ENCODE results near the gene ACTN3.
A peak's percentile ranks its signal among the peaks of the same experiment; 100 is the strongest.
"Not testable (repeated sequence)": the region's sequence is repeated elsewhere in the genome, so short reads cannot be mapped to it uniquely, and the experiment has no call there.

Gene ACTN3

DNA sequence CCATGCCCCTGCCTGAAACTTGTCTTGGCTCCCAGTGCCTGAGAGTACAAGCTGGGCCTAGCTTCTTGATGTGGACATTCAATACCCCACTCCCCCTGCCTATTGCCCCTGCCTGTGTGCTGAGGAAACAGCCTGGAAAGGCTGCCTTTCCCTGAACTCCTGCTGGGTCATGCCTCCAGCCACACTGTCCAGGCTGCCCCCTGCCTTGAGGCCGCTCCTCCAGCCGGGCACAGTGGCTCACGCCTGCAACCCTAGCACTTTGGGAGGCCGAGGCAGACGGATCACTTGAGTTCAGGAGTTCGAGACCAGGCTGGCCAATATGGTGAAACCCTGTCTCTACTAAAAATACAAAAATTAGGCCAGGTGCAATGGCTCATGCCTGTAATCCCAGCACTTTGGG lies 56.4 kb downstream of the ACTN3 start:
- no peak for DNase-seq

DNA sequence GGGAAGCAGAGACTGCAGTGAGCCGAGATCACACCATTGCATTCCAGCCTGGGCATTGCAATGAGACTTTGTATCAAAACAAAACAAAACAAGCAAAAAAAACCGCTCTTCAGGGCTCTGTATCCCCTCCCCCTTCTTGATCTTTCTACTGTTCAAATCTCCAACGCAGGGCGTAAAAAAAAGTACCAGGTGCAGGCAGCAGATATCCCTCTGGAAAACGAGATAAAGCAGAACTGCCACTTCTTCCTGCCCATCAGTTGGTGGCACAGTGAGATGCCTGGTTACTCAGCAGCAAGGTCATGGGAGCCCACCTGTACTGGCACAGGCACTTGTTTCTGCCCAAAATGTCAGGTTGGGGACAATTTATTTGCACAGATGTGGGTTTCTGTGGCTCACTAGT lies 57.5 kb downstream of the ACTN3 start:
- no peak for DNase-seq

DNA sequence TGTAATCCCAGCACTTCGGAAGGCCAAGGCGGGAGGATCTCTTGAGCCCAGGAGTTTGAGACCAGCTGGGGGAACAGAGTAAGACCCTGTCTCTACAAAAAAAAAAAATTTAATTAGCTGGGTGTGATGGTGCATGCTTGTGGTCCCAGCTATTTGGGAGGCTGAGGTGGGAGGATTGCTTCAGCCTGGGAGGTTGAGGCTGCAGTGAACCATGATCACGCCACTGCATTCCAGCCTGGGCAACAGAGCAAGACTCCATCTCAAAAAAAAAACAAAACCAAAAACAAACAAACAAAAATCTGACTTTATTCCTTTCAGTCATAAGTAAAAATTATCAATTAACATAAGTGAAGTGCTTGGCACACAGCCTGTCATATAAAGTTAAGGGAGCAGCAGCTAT lies 59.9 kb downstream of the ACTN3 start:
- DNase-seq, result not testable (repeated sequence)

DNA sequence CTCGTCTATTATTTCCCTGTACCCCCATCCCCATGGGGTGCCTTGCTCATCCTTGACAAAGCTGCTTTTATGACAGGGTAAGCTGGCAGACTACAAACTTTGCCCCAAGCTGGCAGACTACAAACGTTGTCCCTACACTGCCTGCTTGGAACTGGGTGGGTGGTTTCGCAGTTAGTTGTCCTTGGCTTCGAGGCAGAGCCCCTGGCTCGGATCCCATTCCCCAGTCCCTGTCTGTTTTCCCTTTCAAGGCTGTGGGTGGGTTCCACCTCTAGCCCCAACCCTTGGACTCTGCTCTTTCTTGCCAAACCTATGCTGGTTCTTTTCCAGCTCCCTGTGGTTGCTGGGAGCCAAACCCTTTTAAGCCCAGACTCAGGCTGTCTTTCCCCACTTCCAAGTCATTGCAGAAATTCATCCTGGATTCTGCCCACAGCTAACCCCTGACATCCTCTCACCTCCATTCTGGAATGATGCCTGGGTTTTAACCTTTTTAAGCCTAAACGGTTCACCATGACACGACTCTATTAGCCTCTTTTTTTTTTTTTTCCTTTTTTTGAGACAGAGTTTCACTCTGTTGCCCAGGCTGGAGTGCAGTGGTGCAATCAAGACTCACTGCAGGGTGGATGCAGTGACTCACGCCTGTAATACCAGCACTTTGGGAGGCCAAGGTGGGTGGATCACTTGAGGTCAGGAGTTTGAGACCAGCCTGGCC lies 60.6 kb downstream of the ACTN3 start:
- peak; percentile 50 to 58 for DNase-seq

DNA sequence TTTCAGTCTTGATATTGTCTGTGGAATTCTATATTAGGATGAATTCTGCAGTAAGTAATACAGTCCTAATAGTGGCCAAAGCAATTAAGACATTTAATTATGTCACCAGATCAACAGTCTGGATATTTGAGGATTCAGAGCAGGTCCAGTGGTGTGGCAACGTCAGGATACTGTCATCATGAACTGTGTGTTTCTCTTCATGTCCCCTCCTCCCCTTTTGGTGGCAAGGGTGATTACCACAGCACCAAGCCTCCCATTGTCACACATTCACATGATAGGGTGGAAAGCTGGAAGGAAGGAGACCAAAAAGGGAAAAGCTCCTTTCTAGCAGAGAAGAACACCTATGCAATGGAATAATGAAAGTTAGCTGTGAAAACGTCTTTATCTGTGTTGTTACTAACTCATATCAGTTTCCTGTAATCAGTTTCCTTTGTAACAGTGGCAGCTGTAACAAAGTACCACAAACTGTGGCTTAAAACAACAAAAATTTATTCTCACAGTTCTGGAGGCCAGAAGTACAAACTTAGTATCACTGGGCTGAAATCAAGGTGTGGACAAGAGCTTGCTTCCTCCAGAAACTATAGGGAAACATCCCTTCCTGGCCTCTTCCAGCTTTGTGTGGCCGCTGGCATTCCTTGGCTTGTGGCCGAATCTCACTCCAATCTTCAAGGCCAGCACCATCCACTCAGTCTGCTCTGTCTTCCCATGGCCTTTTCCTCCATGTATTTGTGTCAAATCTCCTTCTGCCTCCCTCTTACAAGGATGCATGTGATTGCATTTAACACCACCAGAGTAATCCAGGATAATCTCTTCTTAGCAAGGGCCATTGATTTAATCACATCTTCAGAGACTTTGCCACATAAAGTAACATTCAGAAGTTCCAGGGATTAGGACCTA lies 63.3 kb downstream of the ACTN3 start:
- peak; percentile 17 to 33 for DNase-seq

DNA sequence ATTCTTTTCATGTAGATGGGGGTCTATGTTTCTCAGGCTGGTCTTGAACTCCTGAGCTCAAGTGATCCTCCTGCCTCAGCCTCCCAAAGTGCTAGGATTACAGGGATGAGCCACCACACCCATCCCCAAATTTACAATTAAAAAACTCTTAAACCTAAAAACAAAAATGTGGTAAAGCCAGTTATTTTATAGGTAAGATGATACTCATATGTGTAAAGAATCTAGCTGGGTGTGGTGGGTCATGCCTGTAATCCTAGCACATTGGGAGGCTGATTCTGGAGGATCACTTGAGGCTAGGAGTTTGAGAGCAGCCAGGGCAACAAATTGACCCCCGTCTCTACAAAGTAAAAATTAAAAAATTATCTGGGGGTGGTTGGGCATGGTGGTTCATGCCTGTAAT lies 65.8 kb downstream of the ACTN3 start:
- no peak for DNase-seq
